CD4-positive, CD25-positive, alpha-beta regulatory T cell (primary cell): Measurements from ENCODE around the gene IL16. TPM values are rescaled to one million over a fixed set of nuclear protein-coding genes. Genes with fewer than 3 reads are reported as not detected.
"Not testable (repeated sequence)": the region's sequence is repeated elsewhere in the genome, so short reads cannot be mapped to it uniquely, and the experiment has no call there.

Experiments
- ATAC-seq, 2 donors: fragments of 150-1000 bp; cut with Tn5 transposase; one replicate each; pipeline ENCODE4 v1.10.0; 2021; ENCODE audit warnings: low read depth in 2 of 2, moderate number of reproducible peaks in 2 of 2, moderate library complexity in 1 of 2
- DNase-seq, 3 donors: peaks; one replicate each; pipeline versions ENCODE4 v3.0.0 to v3.0.0-alpha.2; 2012 to 2022; ENCODE audit warnings: mixed read lengths in 1 of 3
- H3K27ac ChIP-seq: one replicate; pipeline ENCODE4 v1.7.0; 2013; ENCODE audit warnings: mild to moderate bottlenecking, low read length; ENCODE audit not compliant: insufficient read depth, poor library complexity, severe bottlenecking
- H3K27me3 ChIP-seq: one replicate; pipeline ENCODE4 v1.7.0; 2013; ENCODE audit warnings: low read length; ENCODE audit not compliant: control insufficient read depth, insufficient read depth
- H3K36me3 ChIP-seq: one replicate; pipeline ENCODE4 v1.7.0; 2013; ENCODE audit warnings: mild to moderate bottlenecking, low read length, moderate library complexity; ENCODE audit not compliant: control insufficient read depth, insufficient read depth
- H3K4me1 ChIP-seq: 2 replicates; pipeline ENCODE4 v1.7.0; 2013; ENCODE audit warnings: mild to moderate bottlenecking, low read length; ENCODE audit not compliant: insufficient read depth, control insufficient read depth, poor library complexity, severe bottlenecking
- H3K4me3 ChIP-seq: one replicate; pipeline ENCODE4 v1.7.0; 2013; ENCODE audit warnings: low read depth, mild to moderate bottlenecking, low read length, moderate library complexity
- H3K9me3 ChIP-seq, 2 experiments: 1 replicate in 1 of 2; 2 replicates in 1 of 2; pipeline ENCODE4 v1.7.0; 2013; ENCODE audit warnings: low read length in 2 of 2, mild to moderate bottlenecking in 1 of 2, moderate library complexity in 1 of 2; ENCODE audit not compliant: control insufficient read depth in 2 of 2
- H3K27ac Mint-ChIP-seq, 3 donors: one replicate each; pipeline ENCODE4 v1.8.0; 2020 to 2022; ENCODE audit warnings: mild to moderate bottlenecking in 3 of 3, mixed read lengths in 3 of 3, moderate library complexity in 2 of 3
- H3K27me3 Mint-ChIP-seq: one replicate; pipeline ENCODE4 v1.8.0; 2022; ENCODE audit warnings: mild to moderate bottlenecking, mixed read lengths
- H3K36me3 Mint-ChIP-seq: one replicate; pipeline ENCODE4 v1.8.0; 2020; ENCODE audit warnings: mixed read lengths
- H3K4me1 Mint-ChIP-seq, 4 donors: one replicate each; pipeline ENCODE4 v1.8.0; 2020 to 2022; ENCODE audit warnings: mixed read lengths in 4 of 4, mild to moderate bottlenecking in 1 of 4
- H3K4me3 Mint-ChIP-seq, 4 donors: one replicate each; pipeline ENCODE4 v1.8.0; 2020 to 2022; ENCODE audit warnings: mild to moderate bottlenecking in 4 of 4, mixed read lengths in 4 of 4, moderate library complexity in 3 of 4
- H3K9me3 Mint-ChIP-seq, 7 donors: one replicate each; pipeline ENCODE4 v1.8.0; 2020 to 2022; ENCODE audit warnings: mixed read lengths in 7 of 7, mild to moderate bottlenecking in 3 of 7, moderate library complexity in 2 of 7
- polyA plus RNA-seq, 4 donors: library from polyadenylated mRNA; unstranded; fragments of 300-500 nt; fragmentation: Illumina TruSeq; gene quantifications; one replicate each; pipeline ENCODE4 v1.2.3, GENCODE V29; 2021
- total RNA-seq: library from RNA; stranded (reverse); gene quantifications from one replicate; pipeline ENCODE4 v1.2.3, GENCODE V29; 2022

The IL16 gene
- total and polyA plus RNA-seq, 5 donors from 2014 or later, result 141 to 317 (median 264) TPM

DNA sequence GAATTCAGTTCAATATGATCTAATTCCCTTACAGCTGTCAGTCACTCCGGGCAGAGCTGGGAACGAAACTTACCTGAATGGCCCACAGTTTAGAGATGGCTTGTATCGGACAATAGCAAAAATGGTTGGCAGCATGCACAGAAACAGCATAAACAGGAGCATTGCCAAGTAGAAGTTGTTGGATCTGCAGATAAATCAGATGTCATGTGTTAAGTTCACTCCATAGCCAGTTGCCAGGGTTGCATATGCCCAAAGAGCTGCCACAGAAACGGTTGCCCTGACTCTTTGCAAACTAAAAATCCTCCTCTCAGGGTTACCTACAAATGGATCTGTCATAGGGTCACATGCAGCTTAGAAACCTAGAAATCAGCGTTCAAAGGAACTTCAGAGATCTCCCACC lies 142.6 kb downstream of the IL16 start:
- H3K27me3 ChIP-seq, result no peaks in the 10 kb centered on the region
- no peaks in the 10 kb centered on the region for H3K4me1 ChIP-seq
- peak overlapping the region in 1 of 3 donors; percentile 10 for H3K27ac Mint-ChIP-seq
- no peaks in the 10 kb centered on the region for H3K9me3 Mint-ChIP-seq
- peaks cover 0 to 7% (median 5%) of the 10 kb centered on the region in 4 donors for H3K4me1 Mint-ChIP-seq
- no peaks in the 10 kb centered on the region for H3K9me3 ChIP-seq
- H3K27ac ChIP-seq, result no peak overlapping the region
- peaks cover 4% of the 10 kb centered on the region for H3K36me3 Mint-ChIP-seq
- DNase-seq (no peak), ATAC-seq (no peak)
- H3K36me3 ChIP-seq, result no peaks in the 10 kb centered on the region
- H3K27me3 Mint-ChIP-seq, result peaks cover 12% of the 10 kb centered on the region
- no peak overlapping the region for H3K4me3 Mint-ChIP-seq
- no peak overlapping the region for H3K4me3 ChIP-seq

DNA sequence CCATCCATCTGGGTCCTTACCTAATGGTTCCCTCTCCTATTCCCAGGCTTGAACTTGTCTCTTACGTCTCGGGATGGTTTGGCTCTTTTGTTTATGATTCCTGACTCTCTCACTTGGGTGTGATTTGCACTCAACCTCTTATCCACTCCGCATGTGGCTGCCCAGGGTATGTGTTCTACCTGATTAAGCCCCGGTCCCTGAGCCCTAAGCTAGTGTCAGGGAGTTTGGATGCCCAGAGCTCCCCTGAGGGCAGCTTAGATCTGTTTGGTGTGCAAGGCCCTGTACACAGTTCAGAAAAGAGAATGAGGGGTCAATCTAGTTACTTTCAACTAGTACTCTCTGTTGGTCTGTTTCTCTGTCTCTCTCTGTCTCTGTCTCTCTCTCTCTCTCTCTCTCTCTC lies 143.2 kb downstream of the IL16 start:
- Histone ChIP-seq H3K27me3 (no peaks in the 10 kb centered on the region), H3K36me3 (no peaks in the 10 kb centered on the region), H3K27ac (no peak overlapping the region), H3K9me3 (no peaks in the 10 kb centered on the region), H3K4me1 (no peaks in the 10 kb centered on the region), H3K4me3 (no peak overlapping the region)
- Mint-ChIP-seq H3K36me3 (peaks cover 4% of the 10 kb centered on the region), H3K27me3 (peaks cover 12% of the 10 kb centered on the region), H3K9me3 (no peaks in the 10 kb centered on the region), H3K4me1 (peaks cover 0 to 7% (median 5%) of the 10 kb centered on the region in 4 donors), H3K4me3 (no peak overlapping the region), H3K27ac (peak overlapping the region in 1 of 3 donors; percentile 10)
- ATAC-seq (no peak), DNase-seq (no peak)

DNA sequence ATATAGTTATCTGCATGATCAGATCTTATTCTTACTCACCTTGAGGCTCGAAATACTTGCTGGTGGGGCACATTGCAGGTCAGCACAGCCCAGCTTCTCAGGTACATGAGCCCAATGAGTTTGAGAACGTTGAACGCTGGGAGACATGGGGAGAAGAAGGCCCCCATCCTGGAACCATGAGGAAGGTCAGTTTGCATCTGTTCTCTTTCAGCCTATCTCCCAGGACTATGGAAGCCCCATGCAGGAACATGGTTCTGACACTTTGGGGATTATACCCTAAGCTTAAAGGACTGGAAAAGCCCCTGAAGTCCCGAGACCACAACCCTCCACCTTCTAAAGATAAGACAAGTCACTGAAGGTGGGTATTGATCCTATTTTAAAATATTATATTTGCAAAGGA lies 144.7 kb downstream of the IL16 start:
- Mint-ChIP-seq H3K36me3 (peaks cover 4% of the 10 kb centered on the region), H3K27me3 (peaks cover 12% of the 10 kb centered on the region), H3K9me3 (no peaks in the 10 kb centered on the region), H3K4me3 (no peak overlapping the region), H3K4me1 (peaks cover 0 to 5% (median 5%) of the 10 kb centered on the region in 4 donors), H3K27ac (peak overlapping the region in 1 of 3 donors; percentile 34)
- no peaks in the 10 kb centered on the region for H3K36me3 ChIP-seq
- DNase-seq, result no peak
- H3K4me3 ChIP-seq, result no peak overlapping the region
- ATAC-seq, result no peak
- H3K27me3 ChIP-seq, result no peaks in the 10 kb centered on the region
- no peaks in the 10 kb centered on the region for H3K4me1 ChIP-seq
- H3K9me3 ChIP-seq, result no peaks in the 10 kb centered on the region
- H3K27ac ChIP-seq, result no peak overlapping the region

DNA sequence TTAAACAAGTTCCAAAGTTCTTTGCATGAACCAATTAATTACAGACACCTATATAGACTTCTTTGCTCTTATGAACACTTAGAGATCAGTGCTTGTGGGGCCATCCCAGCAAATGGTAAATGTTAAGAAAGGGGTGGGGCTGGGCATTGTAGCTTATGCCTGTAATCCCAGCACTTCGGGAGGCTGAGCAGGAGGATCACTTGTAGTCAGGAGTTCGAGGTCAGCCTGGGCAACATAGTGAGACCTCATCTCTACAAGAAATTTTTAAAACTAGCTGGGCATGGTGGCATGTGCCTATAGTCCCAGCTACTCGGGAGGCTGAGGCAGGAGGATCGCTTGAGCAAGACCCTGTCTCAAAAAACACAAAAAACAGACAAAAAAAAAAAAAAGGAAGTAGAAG lies 146.7 kb downstream of the IL16 start:
- H3K27ac ChIP-seq, result no peak overlapping the region
- no peaks in the 10 kb centered on the region for H3K9me3 Mint-ChIP-seq
- H3K9me3 ChIP-seq, result no peaks in the 10 kb centered on the region
- no peaks in the 10 kb centered on the region for H3K36me3 ChIP-seq
- ATAC-seq (no peak), DNase-seq (no peak)
- H3K36me3 Mint-ChIP-seq, result peaks cover 4% of the 10 kb centered on the region
- H3K27me3 Mint-ChIP-seq, result peaks cover 12% of the 10 kb centered on the region
- peak overlapping the region in 1 of 3 donors; percentile 16 for H3K27ac Mint-ChIP-seq
- no peaks in the 10 kb centered on the region for H3K27me3 ChIP-seq
- H3K4me1 Mint-ChIP-seq, result no peaks in the 10 kb centered on the region
- no peak overlapping the region for H3K4me3 Mint-ChIP-seq
- H3K4me1 ChIP-seq, result no peaks in the 10 kb centered on the region
- no peak overlapping the region for H3K4me3 ChIP-seq

DNA sequence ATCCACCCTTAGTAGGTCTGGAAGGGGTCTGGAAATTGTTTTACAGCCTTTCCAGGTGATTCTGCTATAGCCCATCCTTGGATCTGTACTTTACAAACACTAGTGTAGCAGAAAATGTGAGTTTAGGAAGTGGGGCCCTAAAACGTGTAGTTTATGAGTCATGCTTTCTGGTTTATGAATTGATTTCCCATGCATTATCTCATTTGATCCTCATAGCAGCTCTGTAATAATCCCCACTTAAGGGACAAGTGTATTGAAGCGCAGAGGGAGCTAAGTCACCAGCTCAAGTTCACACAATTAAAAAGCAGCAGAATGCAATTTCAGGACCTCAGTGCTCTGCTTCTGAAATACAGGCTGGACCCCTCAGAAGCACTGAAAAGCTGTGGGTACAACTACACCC lies 149.9 kb downstream of the IL16 start:
- H3K27ac ChIP-seq, result no peak overlapping the region
- no peak overlapping the region for H3K4me3 Mint-ChIP-seq
- no peaks in the 10 kb centered on the region for H3K4me1 ChIP-seq
- H3K4me1 Mint-ChIP-seq, result no peaks in the 10 kb centered on the region
- H3K9me3 ChIP-seq, result no peaks in the 10 kb centered on the region
- no peaks in the 10 kb centered on the region for H3K9me3 Mint-ChIP-seq
- DNase-seq, result no peak
- H3K36me3 Mint-ChIP-seq, result no peaks in the 10 kb centered on the region
- H3K36me3 ChIP-seq, result no peaks in the 10 kb centered on the region
- H3K27ac Mint-ChIP-seq, result no peak overlapping the region
- H3K4me3 ChIP-seq, result no peak overlapping the region
- ATAC-seq, result no peak
- no peaks in the 10 kb centered on the region for H3K27me3 ChIP-seq
- H3K27me3 Mint-ChIP-seq, result peaks cover 13% of the 10 kb centered on the region

DNA sequence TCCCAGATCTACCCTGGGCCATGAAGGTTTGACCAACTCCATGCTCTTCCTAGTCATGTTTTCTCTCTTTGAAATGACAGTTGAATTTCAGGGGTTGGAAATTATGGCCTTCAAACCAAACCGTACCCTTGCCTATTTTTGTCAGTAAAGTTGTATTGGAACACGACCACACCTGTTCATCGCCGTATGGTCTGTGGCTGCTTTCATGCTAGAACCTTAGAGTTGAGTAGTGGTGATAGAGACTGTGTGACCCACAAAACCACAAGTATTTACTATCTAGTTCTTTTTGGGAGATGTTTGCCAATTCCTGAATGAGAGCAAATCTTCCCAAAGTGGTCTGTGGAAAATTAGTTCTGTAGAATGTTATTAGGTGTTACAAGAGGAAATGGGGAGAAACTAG lies 151.2 kb downstream of the IL16 start:
- no peak overlapping the region for H3K4me3 ChIP-seq
- DNase-seq, result no peak
- Mint-ChIP-seq H3K4me1 (no peaks in the 10 kb centered on the region), H3K9me3 (no peaks in the 10 kb centered on the region), H3K27ac (no peak overlapping the region), H3K27me3 (peaks cover 13% of the 10 kb centered on the region), H3K36me3 (no peaks in the 10 kb centered on the region), H3K4me3 (no peak overlapping the region)
- H3K27me3 ChIP-seq, result no peaks in the 10 kb centered on the region
- no peaks in the 10 kb centered on the region for H3K9me3 ChIP-seq
- ATAC-seq, result no peak
- H3K4me1 ChIP-seq, result no peaks in the 10 kb centered on the region
- no peak overlapping the region for H3K27ac ChIP-seq
- no peaks in the 10 kb centered on the region for H3K36me3 ChIP-seq

DNA sequence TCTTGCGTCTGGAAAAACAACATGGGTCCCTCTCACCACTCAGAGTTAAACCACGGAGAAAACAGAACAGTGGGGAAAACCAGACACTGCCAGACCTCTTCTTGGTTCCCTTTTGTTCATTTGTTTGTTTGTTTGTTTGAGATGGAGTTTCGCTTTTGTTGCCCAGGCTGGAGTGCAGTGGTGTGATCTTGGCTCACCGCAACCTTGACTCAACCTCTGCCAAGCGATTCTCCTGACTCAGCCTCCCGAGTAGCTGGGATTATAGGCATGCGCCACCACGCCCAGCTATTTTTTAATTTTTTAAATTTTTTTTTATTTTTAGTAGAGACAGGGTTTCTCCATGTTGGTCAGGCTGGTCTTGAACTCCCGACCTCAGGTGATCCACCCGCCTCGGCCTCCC lies 152.0 kb downstream of the IL16 start:
- H3K4me1 Mint-ChIP-seq, H3K9me3 Mint-ChIP-seq, DNase-seq, H3K27ac ChIP-seq, H3K27ac Mint-ChIP-seq, H3K36me3 ChIP-seq, H3K9me3 ChIP-seq, H3K27me3 ChIP-seq, H3K36me3 Mint-ChIP-seq, H3K4me3 ChIP-seq, H3K4me1 ChIP-seq, ATAC-seq, H3K27me3 Mint-ChIP-seq, H3K4me3 Mint-ChIP-seq: not testable (repeated sequence)

DNA sequence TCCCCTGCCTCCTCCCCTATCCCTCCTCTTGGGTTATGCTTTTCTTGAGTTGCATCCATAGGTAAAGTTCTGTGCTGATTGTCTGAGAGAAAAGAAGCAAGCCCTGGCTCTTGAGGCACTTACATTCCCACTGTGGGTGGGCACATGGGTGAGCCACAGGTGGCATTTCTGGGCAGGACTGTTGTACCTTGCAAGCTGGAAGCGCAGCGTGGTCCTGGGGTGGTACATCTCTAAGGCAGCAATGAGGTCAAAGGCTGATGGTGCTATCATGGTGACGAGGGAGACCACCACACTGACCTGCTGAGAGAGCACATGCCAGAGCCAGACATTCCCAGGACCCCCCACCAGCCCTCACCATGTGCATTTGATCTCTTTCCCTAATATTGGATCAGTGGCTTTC lies 152.6 kb downstream of the IL16 start:
- peaks cover 5% of the 10 kb centered on the region for H3K27me3 Mint-ChIP-seq
- Histone ChIP-seq H3K4me3 (no peak overlapping the region), H3K4me1 (no peaks in the 10 kb centered on the region), H3K27me3 (no peaks in the 10 kb centered on the region), H3K9me3 (no peaks in the 10 kb centered on the region), H3K27ac (no peak overlapping the region), H3K36me3 (no peaks in the 10 kb centered on the region)
- H3K36me3 Mint-ChIP-seq, result no peaks in the 10 kb centered on the region
- no peak overlapping the region for H3K4me3 Mint-ChIP-seq
- H3K27ac Mint-ChIP-seq, result no peak overlapping the region
- DNase-seq (no peak), ATAC-seq (no peak)
- H3K9me3 Mint-ChIP-seq, result no peaks in the 10 kb centered on the region
- no peaks in the 10 kb centered on the region for H3K4me1 Mint-ChIP-seq
